Adipocyte (in vitro differentiated cells): ENCODE results near the gene POU3F3.

ENCODE experiments used
- DNase-seq: peaks from one replicate; pipeline ENCODE4 v3.0.0-alpha.2; 2015; ENCODE audit warnings: low read depth
- H3K27me3 ChIP-seq: replicated peaks from 2 replicates; pipeline ENCODE4 v1.7.0; 2013; ENCODE audit warnings: mild to moderate bottlenecking, low read length, moderate library complexity; ENCODE audit not compliant: control insufficient read depth, insufficient read depth
- H3K36me3 ChIP-seq: 2 replicates; pipeline ENCODE4 v1.7.0; 2013; ENCODE audit warnings: low read length, mild to moderate bottlenecking, moderate library complexity; ENCODE audit not compliant: control insufficient read depth, insufficient read depth, severe bottlenecking
- H3K4me1 ChIP-seq: 2 replicates; pipeline ENCODE4 v1.7.0; 2013; ENCODE audit warnings: mild to moderate bottlenecking, low read length, moderate library complexity; ENCODE audit not compliant: control insufficient read depth, insufficient read depth
- H3K4me3 ChIP-seq: 2 replicates; pipeline ENCODE4 v1.7.0; 2013; ENCODE audit warnings: mild to moderate bottlenecking, low read length, moderate library complexity
- H3K9ac ChIP-seq: 2 replicates; pipeline ENCODE4 v1.7.0; 2013; ENCODE audit warnings: mild to moderate bottlenecking, low read length, moderate library complexity
- H3K9me3 ChIP-seq: 2 replicates; pipeline ENCODE4 v1.7.0; 2013; ENCODE audit warnings: mild to moderate bottlenecking, low read length, moderate library complexity; ENCODE audit not compliant: control insufficient read depth

Gene POU3F3

GRCh38 chr2:104864280-104865095 lies 10.6 kb downstream of the POU3F3 start:
- Histone ChIP-seq H3K4me1 (no peaks in the 10 kb centered on the region), H3K27me3 (peaks cover 83% of the 10 kb centered on the region), H3K4me3 (no peak overlapping the region), H3K36me3 (no peaks in the 10 kb centered on the region), H3K9ac (no peak overlapping the region), H3K9me3 (no peaks in the 10 kb centered on the region)
- DNase-seq, result no peak

GRCh38 chr2:104865096-104865470 lies 11.2 kb downstream of the POU3F3 start:
- Histone ChIP-seq H3K4me3 (no peak overlapping the region), H3K36me3 (no peaks in the 10 kb centered on the region), H3K9me3 (no peaks in the 10 kb centered on the region), H3K27me3 (peaks cover 85% of the 10 kb centered on the region), H3K4me1 (no peaks in the 10 kb centered on the region), H3K9ac (no peak overlapping the region)
- no peak for DNase-seq

GRCh38 chr2:104866122-104866864 lies 12.4 kb downstream of the POU3F3 start:
- no peak overlapping the region for H3K4me3 ChIP-seq
- peaks cover 87% of the 10 kb centered on the region for H3K27me3 ChIP-seq

DNA sequence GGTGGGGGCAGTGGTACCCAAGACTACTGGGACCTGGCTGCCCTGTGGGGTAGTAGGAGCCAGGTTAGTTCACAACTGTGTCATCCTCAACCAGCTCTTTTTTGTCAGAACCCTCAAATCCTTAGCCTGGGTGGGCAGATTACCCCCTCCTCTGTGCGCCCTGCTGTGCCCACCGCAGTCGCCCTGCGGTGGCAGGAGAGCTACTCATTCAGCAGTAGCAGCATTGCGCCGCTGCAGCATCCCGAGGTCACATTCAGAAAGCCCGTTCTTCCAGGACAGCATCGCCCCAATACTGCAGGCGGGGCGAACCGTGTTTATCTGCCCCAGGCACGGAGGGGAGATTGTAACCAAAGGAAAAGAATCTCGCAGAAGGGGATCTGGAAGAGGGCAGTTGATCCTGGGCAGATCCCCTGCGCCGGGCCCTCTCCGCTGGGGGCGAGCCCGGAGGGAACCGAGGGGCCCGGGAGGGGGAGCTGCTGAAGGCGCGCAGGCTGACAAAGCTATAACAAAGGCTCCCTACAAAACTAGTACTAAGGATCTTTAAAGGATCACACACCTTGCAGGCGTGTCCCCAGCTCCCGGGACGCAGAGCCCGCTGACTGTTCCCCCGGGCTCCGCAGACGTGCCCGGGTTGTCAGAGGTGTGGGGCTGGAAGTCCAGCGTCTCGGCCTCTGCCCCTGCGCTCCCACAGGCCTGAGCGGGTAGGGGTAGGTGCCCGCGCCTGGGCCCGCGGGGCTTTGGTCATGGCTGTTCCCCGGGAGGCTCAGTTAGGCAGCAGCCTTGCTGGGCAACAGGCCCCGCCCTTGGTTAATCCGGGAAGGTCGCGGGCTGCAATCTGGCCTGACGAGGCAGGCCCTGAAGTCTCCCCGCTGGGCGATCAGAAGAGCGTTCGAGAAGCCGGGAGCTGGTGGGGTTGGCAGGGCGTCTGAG lies 13.2 kb downstream of the POU3F3 start:
- no peaks in the 10 kb centered on the region for H3K36me3 ChIP-seq
- DNase-seq, result no peak
- H3K9ac ChIP-seq, result no peak overlapping the region
- H3K4me3 ChIP-seq, result no peak overlapping the region
- H3K9me3 ChIP-seq, result no peaks in the 10 kb centered on the region
- H3K27me3 ChIP-seq, result peaks cover 87% of the 10 kb centered on the region
- H3K4me1 ChIP-seq, result no peaks in the 10 kb centered on the region

More at GRCh38 chr2:104866122-104866864, 12.4 kb downstream of the POU3F3 start:
- H3K4me1 ChIP-seq, result no peaks in the 10 kb centered on the region
- no peak for DNase-seq
- H3K9ac ChIP-seq, result no peak overlapping the region
- H3K36me3 ChIP-seq, result no peaks in the 10 kb centered on the region
- no peaks in the 10 kb centered on the region for H3K9me3 ChIP-seq

DNA sequence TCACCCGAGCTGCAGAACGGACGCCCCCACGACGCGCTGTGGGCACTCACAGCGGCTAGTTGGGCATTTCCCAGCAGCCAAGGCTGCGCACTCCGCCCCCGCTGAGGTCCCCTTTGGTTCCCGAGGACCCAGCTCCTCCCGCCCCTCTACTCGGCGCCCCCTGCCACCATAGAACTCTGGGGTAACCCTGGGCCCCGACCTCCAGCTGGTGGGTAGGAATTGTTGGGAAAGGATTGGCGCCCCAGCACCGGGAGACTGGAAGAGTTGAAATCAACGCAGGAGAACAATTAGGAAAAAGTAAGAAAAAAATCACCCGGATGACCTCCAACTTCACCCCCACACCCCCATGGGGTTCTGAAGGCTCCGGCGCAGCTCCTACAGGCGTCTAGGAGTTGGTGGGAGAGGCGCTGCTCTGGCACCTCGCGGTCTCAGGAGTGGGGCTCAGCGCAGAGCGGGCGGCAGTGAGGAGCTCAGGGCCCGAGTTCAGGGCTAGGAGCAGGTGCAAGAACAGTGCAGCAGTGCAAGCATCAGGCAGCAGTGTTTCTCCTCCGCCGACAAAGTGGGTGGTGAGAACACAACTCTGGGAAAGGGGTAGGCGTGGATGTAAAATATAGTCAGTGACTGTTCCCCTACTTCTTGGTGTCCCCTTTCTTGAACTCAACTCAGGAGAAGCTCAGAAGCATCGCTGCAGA lies 14.0 kb downstream of the POU3F3 start:
- Histone ChIP-seq H3K4me1 (peaks cover 5% of the 10 kb centered on the region), H3K36me3 (no peaks in the 10 kb centered on the region), H3K9me3 (no peaks in the 10 kb centered on the region), H3K9ac (no peak overlapping the region), H3K27me3 (peaks cover 91% of the 10 kb centered on the region), H3K4me3 (no peak overlapping the region)
- DNase-seq, result no peak

GRCh38 chr2:104868505-104868866 lies 14.6 kb downstream of the POU3F3 start:
- DNase-seq, result no peak
- H3K9ac ChIP-seq, result no peak overlapping the region
- H3K9me3 ChIP-seq, result no peaks in the 10 kb centered on the region
- H3K27me3 ChIP-seq, result peaks cover 88% of the 10 kb centered on the region
- H3K36me3 ChIP-seq, result no peaks in the 10 kb centered on the region
- peaks cover 5% of the 10 kb centered on the region for H3K4me1 ChIP-seq
- no peak overlapping the region for H3K4me3 ChIP-seq

- Histone ChIP-seq H3K27me3 (peaks cover 84% of the 10 kb centered on the region), H3K9ac (no peak overlapping the region), H3K9me3 (no peaks in the 10 kb centered on the region), H3K4me1 (peaks cover 5% of the 10 kb centered on the region), H3K4me3 (no peak overlapping the region), H3K36me3 (no peaks in the 10 kb centered on the region)
- no peak for DNase-seq
Observed at GRCh38 chr2:104870100-104870975, 16.4 kb downstream of the POU3F3 start.

- H3K9ac ChIP-seq, result no peak overlapping the region
- H3K4me3 ChIP-seq, result no peak overlapping the region
- DNase-seq, result no peak
- H3K4me1 ChIP-seq, result peaks cover 5% of the 10 kb centered on the region
- H3K36me3 ChIP-seq, result no peaks in the 10 kb centered on the region
- H3K27me3 ChIP-seq, result peaks cover 77% of the 10 kb centered on the region
- no peaks in the 10 kb centered on the region for H3K9me3 ChIP-seq
Observed at GRCh38 chr2:104871649-104871971, 17.7 kb downstream of the POU3F3 start.

DNA sequence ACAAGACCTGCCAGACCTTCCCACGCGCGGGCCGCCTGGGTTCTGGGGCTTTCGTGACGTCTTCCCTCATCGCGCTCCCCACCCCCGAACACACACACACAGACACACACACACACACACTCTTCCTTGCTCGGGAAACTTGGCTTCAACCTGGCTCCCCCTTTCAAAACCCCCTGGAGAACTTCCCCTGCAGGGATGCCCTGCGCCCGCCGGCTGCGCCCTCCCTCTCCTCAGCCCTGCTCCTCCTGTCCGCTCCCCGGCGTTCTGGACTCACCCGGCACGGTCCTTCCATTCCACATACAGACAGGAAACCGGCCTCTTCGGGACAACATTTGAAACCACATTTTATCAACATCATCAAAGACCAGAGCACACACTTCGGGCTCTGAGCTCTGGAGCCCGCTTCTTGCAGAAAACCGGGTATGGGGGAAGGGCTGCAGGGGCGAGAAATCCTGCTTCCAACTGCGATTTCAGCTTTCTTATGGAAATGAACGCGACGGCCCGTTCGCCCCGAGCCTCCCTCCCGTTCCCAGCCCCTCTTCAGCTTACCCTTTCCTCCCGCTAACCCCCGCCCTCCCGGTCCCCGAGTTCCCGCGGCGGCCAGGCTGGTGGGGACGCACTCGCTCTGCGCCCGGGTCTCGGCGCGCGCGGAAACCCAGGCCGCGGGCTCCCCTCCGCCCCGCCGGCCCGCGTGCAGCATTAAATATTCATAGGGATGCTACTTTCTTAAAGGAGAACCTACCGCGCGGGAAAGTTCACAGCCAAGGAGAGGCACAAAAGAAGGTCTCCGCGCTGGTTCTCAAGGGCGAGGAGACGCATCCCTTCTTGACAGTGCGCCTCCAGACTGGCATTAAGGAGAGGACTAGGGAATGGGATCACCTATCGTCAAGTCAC lies 18.3 kb downstream of the POU3F3 start:
- no peak for DNase-seq
- Histone ChIP-seq H3K9me3 (no peaks in the 10 kb centered on the region), H3K4me3 (peak overlapping the region; percentile 80), H3K27me3 (peaks cover 73% of the 10 kb centered on the region), H3K4me1 (peaks cover 5% of the 10 kb centered on the region), H3K36me3 (no peaks in the 10 kb centered on the region), H3K9ac (no peak overlapping the region)
